SK-N-SH treated with all-trans-retinoic acid at 6 μM for 48 hours (cell line): ENCODE data around the gene GRIP1.

Experiments
- CREB5 ChIP-seq: fragments of 250-450 bp; sonication (Bioruptor Pico); IDR thresholded peaks from 2 replicates; pipeline ENCODE4 v1.5.1; 2020; ENCODE audit warnings: low read depth, mild to moderate bottlenecking, moderate library complexity
- CSRNP3 ChIP-seq: fragments of 250-450 bp; sonication (Bioruptor Pico); IDR thresholded peaks from 2 replicates; pipeline ENCODE4 v1.5.1; 2021; ENCODE audit warnings: mild to moderate bottlenecking, moderate library complexity
- ISL1 ChIP-seq: fragments of 250-450 bp; sonication (Bioruptor Pico); IDR thresholded peaks from 2 replicates; pipeline ENCODE4 v2.1.2; 2022; ENCODE audit warnings: mild to moderate bottlenecking, moderate library complexity
- PATZ1 ChIP-seq: fragments of 250-450 bp; sonication (Bioruptor Pico); IDR thresholded peaks from 2 replicates; pipeline ENCODE4 v1.8.0; 2020; ENCODE audit warnings: mild to moderate bottlenecking, moderate library complexity, borderline replicate concordance
- POU6F1 ChIP-seq: fragments of 250-450 bp; sonication (Bioruptor Pico); IDR thresholded peaks from 2 replicates; pipeline ENCODE4 v1.8.0; 2021; ENCODE audit warnings: low read depth, mild to moderate bottlenecking, moderate library complexity, borderline replicate concordance
- PPARA ChIP-seq: fragments of 250-450 bp; sonication (Bioruptor Pico); IDR thresholded peaks from 2 replicates; pipeline ENCODE4 v1.5.0; 2020; ENCODE audit warnings: mild to moderate bottlenecking, borderline replicate concordance
- SNAI2 ChIP-seq: fragments of 250-450 bp; sonication (Bioruptor Pico); IDR thresholded peaks from 2 replicates; pipeline ENCODE4 v1.5.0; 2020; ENCODE audit warnings: mild to moderate bottlenecking, moderate library complexity
- TOX ChIP-seq: fragments of 250-450 bp; sonication (Bioruptor Pico); IDR thresholded peaks from 2 replicates; pipeline ENCODE4 v1.8.0; 2021; ENCODE audit warnings: mild to moderate bottlenecking, moderate library complexity, borderline replicate concordance
- TSHZ2 ChIP-seq: fragments of 250-450 bp; sonication (Bioruptor Pico); IDR thresholded peaks from 2 replicates; pipeline ENCODE4 v1.5.0; 2020; ENCODE audit warnings: mild to moderate bottlenecking, moderate library complexity
- ZC3H10 ChIP-seq: fragments of 250-450 bp; sonication (Bioruptor Pico); IDR thresholded peaks from 2 replicates; pipeline ENCODE4 v1.5.1; 2021; ENCODE audit warnings: mild to moderate bottlenecking, moderate library complexity
- ZFP3 ChIP-seq: fragments of 250-450 bp; sonication (Bioruptor Pico); IDR thresholded peaks from 2 replicates; pipeline ENCODE4 v1.5.0; 2020; ENCODE audit warnings: mild to moderate bottlenecking, moderate library complexity
- ZFP30 ChIP-seq: fragments of 450-650 bp; formaldehyde crosslinking; IDR thresholded peaks from 2 replicates; pipeline ENCODE4 v1.5.0; 2022; ENCODE audit warnings: mild to moderate bottlenecking, moderate library complexity
- ZNF8 ChIP-seq: fragments of 450-650 bp; formaldehyde crosslinking; IDR thresholded peaks from 2 replicates; pipeline ENCODE4 v1.5.0; 2020; ENCODE audit warnings: mild to moderate bottlenecking, moderate library complexity

GRCh38 chr12:66548338-66549049 lies 130.4 kb downstream of the GRIP1 start:
- TF ChIP-seq PPARA (CRISPR knock-in tag) (no peak), ZNF8 (no peak), ZFP3 (no peak), ZC3H10 (no peak), CREB5 (CRISPR knock-in tag) (no peak), PATZ1 (CRISPR knock-in tag) (no peak), CSRNP3 (CRISPR knock-in tag) (no peak), SNAI2 (CRISPR knock-in tag) (no peak), ISL1 (CRISPR knock-in tag) (no peak), TSHZ2 (CRISPR knock-in tag) (no peak), ZFP30 (CRISPR knock-in tag) (no peak), TOX (CRISPR knock-in tag) (no peak), POU6F1 (no peak)
